Right lobe of liver (tissue), 4 donors: ENCODE results near the gene STK32B.

Experiments
- POLR2A ChIP-seq: fragments of 450-650 bp; IDR thresholded peaks from one replicate; pipeline ENCODE4 v1.6.1; 2017; ENCODE audit warnings: antibody characterized with exemption, mild to moderate bottlenecking
- TF ChIP-seq, protein P1 (sequence below), 4 donors: fragments of 200-600 bp in 3 of 4; fragments of 450-650 bp in 1 of 4; IDR thresholded peaks; one replicate each; pipeline versions ENCODE4 v1.5.1 to v1.8.0; 2016 to 2022; ENCODE audit warnings: antibody characterized with exemption in 4 of 4, mild to moderate bottlenecking in 2 of 4
- donor health status: DM: no; HTN: no; CAD: no.
- donor health status: DM: no; HTN: no; CAD: no.
- donor health status: DM: no; HTN: yes; CAD: no.

DNA sequence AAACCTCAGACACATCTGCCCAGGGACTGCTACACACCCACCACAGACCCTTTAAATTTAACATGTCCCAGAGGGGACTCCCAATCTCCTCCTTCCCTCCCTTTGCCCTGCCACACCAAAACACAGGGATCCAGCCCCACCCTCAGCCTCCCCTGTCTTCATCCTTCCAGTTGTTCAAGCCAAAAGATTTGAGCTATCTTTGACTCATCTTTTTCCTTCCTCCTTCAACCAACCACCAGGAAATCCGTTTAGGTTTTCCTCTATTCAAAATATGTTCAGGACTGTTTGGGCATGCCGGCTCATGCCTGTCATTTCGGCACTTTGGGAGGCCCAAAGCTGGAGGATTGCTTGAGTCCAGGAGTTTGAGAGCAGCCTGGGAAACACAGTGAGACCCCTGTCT, 6.9 kb upstream of the STK32B start:
- TF ChIP-seq, protein P1, sequence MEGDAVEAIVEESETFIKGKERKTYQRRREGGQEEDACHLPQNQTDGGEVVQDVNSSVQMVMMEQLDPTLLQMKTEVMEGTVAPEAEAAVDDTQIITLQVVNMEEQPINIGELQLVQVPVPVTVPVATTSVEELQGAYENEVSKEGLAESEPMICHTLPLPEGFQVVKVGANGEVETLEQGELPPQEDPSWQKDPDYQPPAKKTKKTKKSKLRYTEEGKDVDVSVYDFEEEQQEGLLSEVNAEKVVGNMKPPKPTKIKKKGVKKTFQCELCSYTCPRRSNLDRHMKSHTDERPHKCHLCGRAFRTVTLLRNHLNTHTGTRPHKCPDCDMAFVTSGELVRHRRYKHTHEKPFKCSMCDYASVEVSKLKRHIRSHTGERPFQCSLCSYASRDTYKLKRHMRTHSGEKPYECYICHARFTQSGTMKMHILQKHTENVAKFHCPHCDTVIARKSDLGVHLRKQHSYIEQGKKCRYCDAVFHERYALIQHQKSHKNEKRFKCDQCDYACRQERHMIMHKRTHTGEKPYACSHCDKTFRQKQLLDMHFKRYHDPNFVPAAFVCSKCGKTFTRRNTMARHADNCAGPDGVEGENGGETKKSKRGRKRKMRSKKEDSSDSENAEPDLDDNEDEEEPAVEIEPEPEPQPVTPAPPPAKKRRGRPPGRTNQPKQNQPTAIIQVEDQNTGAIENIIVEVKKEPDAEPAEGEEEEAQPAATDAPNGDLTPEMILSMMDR (IDR thresholded peaks at IDR 0.05), result no peak
- TF ChIP-seq POLR2A, result no peak
